Measurements from ENCODE around the gene MRGPRE.

GRCh38 chr11:3214420-3214699 is 17.9 kb downstream of the MRGPRE start:
- TF ChIP-seq SP1 (IDR thresholded peaks at IDR 0.05), result no peak
- no peak for TF ChIP-seq NFRKB (IDR thresholded peaks at IDR 0.05)
- TF ChIP-seq BHLHE40 (IDR thresholded peaks at IDR 0.05; ENCODE audit: borderline replicate concordance), result no peak
- no peak for TF ChIP-seq FOXK2 (IDR thresholded peaks at IDR 0.05)
- TF ChIP-seq ARNT (IDR thresholded peaks at IDR 0.05), result no peak
- no peak for TF ChIP-seq CTBP1 (IDR thresholded peaks at IDR 0.05; ENCODE audit: borderline replicate concordance)
- no peak for TF ChIP-seq FOXM1 (IDR thresholded peaks at IDR 0.05; ENCODE audit: borderline replicate concordance)
- no peak for TF ChIP-seq FOXA1 (IDR thresholded peaks at IDR 0.05)
- no peak for TF ChIP-seq TARDBP (IDR thresholded peaks at IDR 0.05)
- no peak for TF ChIP-seq HDGF (IDR thresholded peaks at IDR 0.05; ENCODE audit: borderline replicate concordance)

Measured in HEK293T (cell line).